Left renal pelvis (tissue), 4 donors: ENCODE data around the gene CD40LG. TPM values are rescaled to one million over a fixed set of nuclear protein-coding genes. Genes with fewer than 3 reads are reported as not detected.

Experiments used
- DNase-seq, 4 donors: peaks; one replicate each; pipeline ENCODE4 v3.0.0-alpha.2; 2013; ENCODE audit warnings: low read depth in 4 of 4, low spot score in 3 of 4
- polyA plus RNA-seq, 4 donors: library from polyadenylated mRNA; unstranded; fragments of 120-200 nt; gene quantifications; one replicate each; pipeline ENCODE4 v1.2.1, GENCODE V29; 2013; ENCODE audit not compliant: insufficient read length in 4 of 4

The CD40LG gene
- polyA plus RNA-seq, 4 donors, result 0.10 to 0.35 (median 0.12) TPM; not detected in 1

DNA sequence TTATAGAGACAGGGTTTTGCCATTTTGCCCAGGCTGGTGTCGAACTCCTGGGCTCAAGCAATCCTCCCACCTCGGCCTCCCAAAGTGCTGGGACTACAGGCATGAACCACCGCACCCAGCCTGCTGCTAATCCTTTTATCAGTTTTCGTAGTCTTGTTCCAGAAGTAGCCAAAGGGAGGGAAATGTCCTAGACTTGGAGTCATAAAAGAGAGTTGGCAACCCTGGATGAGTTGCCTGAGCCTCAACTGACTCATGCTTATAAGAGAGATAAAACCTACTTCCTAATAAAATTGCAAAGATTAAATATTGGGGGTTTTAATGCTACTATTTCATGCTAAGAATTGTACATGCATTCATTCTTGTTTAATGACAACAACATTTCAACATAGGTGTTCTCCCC is 44.3 kb downstream of the CD40LG start:
- DNase-seq, result no peak

DNA sequence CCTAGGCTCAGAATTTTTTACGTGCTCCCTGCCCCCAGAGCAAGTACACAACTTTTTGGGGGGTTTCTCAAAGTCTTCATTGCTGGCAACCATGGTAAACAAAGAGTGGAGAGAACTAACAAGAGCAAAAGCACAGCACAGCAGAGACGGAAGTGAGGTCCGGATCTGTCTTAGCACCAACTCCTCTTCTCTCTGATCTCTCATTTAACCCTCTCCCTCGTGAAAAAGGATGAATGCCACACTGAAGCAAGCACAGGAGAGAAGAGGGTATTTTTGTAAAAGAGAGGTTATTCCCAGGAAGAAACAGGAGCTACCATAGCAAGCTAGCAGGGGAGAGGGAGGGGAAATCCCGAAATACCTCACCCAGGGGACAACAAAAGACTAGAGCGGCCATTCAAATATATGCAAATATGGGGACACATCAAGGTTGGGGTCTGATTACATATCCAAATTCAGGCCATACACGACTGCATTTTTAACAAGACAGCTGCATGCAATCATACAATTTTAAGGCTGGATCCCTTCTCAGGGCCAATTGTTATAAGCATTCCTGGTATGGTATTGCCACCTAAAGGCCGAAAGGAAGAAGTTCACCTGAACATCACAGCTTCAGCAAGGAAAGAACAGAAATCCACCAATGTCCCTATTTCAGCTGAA is 46.6 kb downstream of the CD40LG start:
- peak; percentile 14 to 25 (median 19) for DNase-seq

DNA sequence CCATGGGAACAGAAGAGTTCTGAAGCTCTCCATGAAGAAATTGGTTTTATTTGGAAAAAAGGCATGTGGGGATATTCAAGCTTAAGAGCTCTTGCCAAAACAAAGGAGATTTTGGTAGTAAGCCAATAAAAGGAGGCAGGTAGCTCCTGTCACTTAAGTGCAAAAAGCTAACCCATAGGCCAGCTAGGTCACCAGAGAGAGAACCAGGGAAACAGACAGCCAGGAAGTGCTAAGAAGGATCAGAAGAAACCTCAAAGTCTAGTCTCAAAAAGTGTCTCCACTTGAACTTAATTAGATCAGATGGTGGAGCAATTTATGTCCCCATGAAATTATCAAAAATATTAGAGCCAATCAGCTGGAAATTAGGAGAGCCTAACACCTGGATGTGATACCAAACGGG is 49.2 kb downstream of the CD40LG start:
- no peak for DNase-seq

DNA sequence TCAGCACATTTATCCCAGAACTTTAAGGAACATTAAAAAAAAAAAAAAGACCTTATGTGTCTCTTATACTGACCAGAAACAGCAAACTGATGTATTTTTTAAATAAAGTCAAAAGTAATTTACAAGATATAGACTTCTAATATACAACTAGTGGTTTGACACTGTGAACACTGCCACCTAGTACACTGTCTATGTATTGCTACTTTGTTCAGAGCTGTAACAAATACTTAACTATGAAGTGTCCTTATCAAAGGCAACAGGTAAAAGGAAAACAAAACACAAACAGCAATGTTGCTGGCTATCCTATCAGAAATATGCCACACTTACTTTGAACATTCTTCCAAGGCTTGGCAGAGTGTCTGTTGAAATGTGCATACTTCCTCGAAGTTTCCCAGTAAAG is 60.4 kb downstream of the CD40LG start:
- DNase-seq, result no peak

Other genes with a start within 250 kb of the CD40LG start
- under 1 TPM in 3 of 4 donors, not detected in 1; 0.06 to 0.16 (median 0.12) TPM for gene BRS3, start 160.2 kb upstream of the CD40LG start, polyA plus RNA-seq
- 100 to 1,000 TPM; 101 to 140 (median 115) TPM for gene HTATSF1, start 150.6 kb upstream of the CD40LG start, polyA plus RNA-seq
- 10 to 100 TPM in 2 of 4 donors, 1 to 10 TPM in 1, under 1 TPM in 1; 0.30 to 16.2 (median 9.7) TPM for gene VGLL1, start 115.9 kb upstream of the CD40LG start, polyA plus RNA-seq
- gene ARHGEF6, start 132.8 kb downstream of the CD40LG start, polyA plus RNA-seq, result 10 to 100 TPM; 11.7 to 13.5 (median 12.2) TPM
- gene RBMX, start 232.6 kb downstream of the CD40LG start, polyA plus RNA-seq, result 100 to 1,000 TPM; 397 to 446 (median 422) TPM